RWPE2 (cell line): ENCODE results near the gene CFAP210.

Experiments
- ATAC-seq: fragments of 200-7000 bp; cut with Tn5 transposase; 3 replicates; pipeline ENCODE4 v1.9.1; 2021; ENCODE audit warnings: low read depth
- DNase-seq: peaks from one replicate; pipeline ENCODE4 v3.0.0-alpha.2; 2020; ENCODE audit warnings: low spot score
- H3K27ac ChIP-seq: fragments of 450-650 bp; 2 replicates; pipeline ENCODE4 v1.5.1; 2017; ENCODE audit warnings: mild to moderate bottlenecking; ENCODE audit not compliant: poor library complexity, severe bottlenecking
- H3K27me3 ChIP-seq: fragments of 250-450 bp; sonication (Bioruptor Pico); 2 replicates; pipeline ENCODE4 v1.5.1; 2021; ENCODE audit warnings: mild to moderate bottlenecking, moderate library complexity; ENCODE audit not compliant: insufficient read depth, poor library complexity, severe bottlenecking
- H3K36me3 ChIP-seq: fragments of 250-450 bp; sonication (Bioruptor Pico); 2 replicates; pipeline ENCODE4 v1.5.1; 2020; ENCODE audit warnings: low read depth, mild to moderate bottlenecking, moderate library complexity
- H3K4me1 ChIP-seq: fragments of 250-450 bp; sonication (Bioruptor Pico); 2 replicates; pipeline ENCODE4 v1.5.1; 2021; ENCODE audit warnings: mild to moderate bottlenecking, moderate library complexity; ENCODE audit not compliant: insufficient read depth, poor library complexity, severe bottlenecking
- H3K4me3 ChIP-seq: fragments of 250-450 bp; sonication (Bioruptor Pico); 2 replicates; pipeline ENCODE4 v1.5.1; 2021; ENCODE audit warnings: mild to moderate bottlenecking, moderate library complexity; ENCODE audit not compliant: severe bottlenecking
- H3K9me3 ChIP-seq: fragments of 250-450 bp; sonication (Bioruptor Pico); 2 replicates; pipeline ENCODE4 v1.5.1; 2021; ENCODE audit warnings: mild to moderate bottlenecking, moderate library complexity; ENCODE audit not compliant: severe bottlenecking
- TF ChIP-seq, protein P1 (sequence below): fragments of 450-650 bp; IDR thresholded peaks from one replicate; pipeline ENCODE4 v1.5.1; 2017; ENCODE audit warnings: mild to moderate bottlenecking, moderate library complexity; ENCODE audit not compliant: poor library complexity, severe bottlenecking

The CFAP210 gene

DNA sequence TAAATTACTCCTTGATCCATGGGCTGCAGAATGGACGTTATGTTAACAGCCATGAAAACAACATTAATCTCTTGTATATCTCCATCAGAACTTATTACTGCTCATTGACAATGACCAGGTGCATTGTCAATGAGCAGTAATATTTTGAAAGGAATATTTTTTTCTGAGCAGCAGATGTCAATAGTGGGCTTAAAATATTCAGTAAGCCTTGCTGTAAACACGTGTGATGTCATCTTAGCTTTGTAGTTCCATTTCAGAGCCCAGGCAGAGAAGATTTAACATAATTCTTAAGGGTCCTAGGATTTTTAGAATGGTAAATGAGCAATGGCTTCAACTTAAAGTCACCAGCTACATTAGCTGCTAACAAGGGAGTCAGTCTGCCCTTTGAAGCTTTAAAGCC, 26.6 kb downstream of the CFAP210 start:
- no peaks in the 10 kb centered on the region for H3K27me3 ChIP-seq
- DNase-seq (no peak), ATAC-seq (no peak)
- no peak overlapping the region for H3K27ac ChIP-seq
- TF ChIP-seq, protein P1, sequence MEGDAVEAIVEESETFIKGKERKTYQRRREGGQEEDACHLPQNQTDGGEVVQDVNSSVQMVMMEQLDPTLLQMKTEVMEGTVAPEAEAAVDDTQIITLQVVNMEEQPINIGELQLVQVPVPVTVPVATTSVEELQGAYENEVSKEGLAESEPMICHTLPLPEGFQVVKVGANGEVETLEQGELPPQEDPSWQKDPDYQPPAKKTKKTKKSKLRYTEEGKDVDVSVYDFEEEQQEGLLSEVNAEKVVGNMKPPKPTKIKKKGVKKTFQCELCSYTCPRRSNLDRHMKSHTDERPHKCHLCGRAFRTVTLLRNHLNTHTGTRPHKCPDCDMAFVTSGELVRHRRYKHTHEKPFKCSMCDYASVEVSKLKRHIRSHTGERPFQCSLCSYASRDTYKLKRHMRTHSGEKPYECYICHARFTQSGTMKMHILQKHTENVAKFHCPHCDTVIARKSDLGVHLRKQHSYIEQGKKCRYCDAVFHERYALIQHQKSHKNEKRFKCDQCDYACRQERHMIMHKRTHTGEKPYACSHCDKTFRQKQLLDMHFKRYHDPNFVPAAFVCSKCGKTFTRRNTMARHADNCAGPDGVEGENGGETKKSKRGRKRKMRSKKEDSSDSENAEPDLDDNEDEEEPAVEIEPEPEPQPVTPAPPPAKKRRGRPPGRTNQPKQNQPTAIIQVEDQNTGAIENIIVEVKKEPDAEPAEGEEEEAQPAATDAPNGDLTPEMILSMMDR: no peak
- no peaks in the 10 kb centered on the region for H3K4me1 ChIP-seq
- no peaks in the 10 kb centered on the region for H3K36me3 ChIP-seq
- H3K4me3 ChIP-seq: no peak overlapping the region
- no peaks in the 10 kb centered on the region for H3K9me3 ChIP-seq

DNA sequence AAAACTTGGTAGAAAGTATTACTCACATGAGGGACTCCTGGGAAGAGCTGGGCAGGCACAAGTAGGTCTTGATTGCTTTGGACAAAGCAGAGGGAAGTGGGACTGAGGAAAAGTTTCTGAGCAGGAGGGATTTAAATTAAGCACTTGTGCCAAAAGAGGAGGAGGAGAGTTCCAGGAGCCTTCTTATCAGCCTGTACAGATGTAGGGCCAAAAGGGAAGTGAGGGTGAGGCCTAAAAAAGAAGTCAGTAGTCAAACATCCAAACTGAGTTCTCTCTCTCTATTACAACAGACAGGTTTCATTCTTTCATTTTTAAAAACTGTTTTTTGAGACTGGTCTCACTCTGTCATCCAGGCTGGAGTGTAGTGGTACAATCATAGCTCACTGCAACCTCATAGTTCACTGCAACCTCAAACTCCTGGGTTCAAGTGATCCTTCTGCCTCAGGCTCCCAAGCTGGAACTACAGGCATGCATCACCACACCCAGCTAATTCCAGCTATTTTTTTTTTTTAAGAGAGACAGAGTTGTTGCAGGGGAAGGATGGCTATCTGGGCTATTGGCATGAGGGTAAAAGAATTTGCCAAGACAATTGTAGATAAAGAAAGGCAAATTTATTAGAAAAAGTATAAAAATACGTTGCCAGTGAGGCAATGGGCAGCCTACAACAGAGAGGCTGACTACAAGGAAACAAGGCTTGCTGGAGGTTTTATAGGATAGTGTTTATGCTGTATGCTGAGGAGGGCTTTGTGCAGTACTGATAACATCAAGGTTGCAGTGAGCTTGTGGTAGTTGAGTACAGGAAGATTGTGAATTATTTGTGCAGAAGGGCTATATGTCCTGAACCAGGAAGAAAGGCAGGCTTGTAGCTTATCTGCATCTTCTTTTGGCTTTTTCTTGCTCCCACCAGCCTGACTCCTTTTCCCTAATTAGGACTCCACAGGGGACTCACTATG, 29.0 kb downstream of the CFAP210 start:
- H3K27ac ChIP-seq: no peak overlapping the region
- DNase-seq (no peak), ATAC-seq (no peak)
- no peaks in the 10 kb centered on the region for H3K36me3 ChIP-seq
- no peaks in the 10 kb centered on the region for H3K4me1 ChIP-seq
- no peaks in the 10 kb centered on the region for H3K27me3 ChIP-seq
- no peaks in the 10 kb centered on the region for H3K9me3 ChIP-seq
- no peak overlapping the region for H3K4me3 ChIP-seq
- TF ChIP-seq, protein P1: no peak

DNA sequence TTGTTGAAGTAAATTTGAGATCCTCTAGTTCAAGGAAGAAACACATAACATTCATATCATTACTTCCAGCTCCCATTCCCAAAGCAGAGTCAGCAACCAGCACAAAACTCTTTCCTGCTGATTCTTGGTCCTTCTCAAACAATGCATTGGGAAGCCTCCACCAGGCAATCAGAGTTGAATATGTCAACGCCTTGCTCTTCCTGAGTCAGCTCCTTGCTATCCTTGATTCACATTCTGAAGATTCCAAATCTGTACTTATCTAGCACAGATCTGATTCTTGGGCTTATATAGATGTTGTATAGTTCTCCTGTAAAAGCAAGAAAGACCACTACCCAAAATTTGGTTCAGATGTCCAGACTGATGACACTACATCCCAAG, 29.6 kb downstream of the CFAP210 start:
- Histone ChIP-seq H3K4me3 (no peak overlapping the region), H3K27me3 (no peaks in the 10 kb centered on the region), H3K36me3 (no peaks in the 10 kb centered on the region), H3K9me3 (no peaks in the 10 kb centered on the region), H3K27ac (no peak overlapping the region), H3K4me1 (no peaks in the 10 kb centered on the region)
- DNase-seq (no peak), ATAC-seq (no peak; the same call in 2 of the 3 replicates)
- TF ChIP-seq, protein P1: no peak

DNA sequence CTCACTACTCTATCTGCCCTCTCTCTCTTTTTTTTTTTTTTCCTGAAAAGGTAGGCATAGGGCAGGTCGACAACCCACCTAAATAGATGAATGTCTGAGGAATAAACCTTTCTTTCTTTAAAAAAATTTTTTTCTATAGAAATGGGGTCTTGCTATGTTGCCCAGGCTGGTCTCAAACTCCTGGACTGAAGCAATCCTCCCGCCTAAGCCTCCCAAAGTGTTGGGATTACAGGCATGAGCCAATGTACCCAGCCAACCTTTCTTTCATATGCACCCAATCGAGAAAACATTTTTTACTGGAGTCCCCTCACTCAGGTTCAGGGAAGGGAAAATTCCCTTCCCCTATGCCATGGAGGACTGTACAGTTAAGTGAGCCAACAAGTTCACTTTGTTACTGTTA, 31.0 kb downstream of the CFAP210 start:
- TF ChIP-seq, protein P1: no peak
- H3K27ac ChIP-seq: no peak overlapping the region
- H3K4me3 ChIP-seq: no peak overlapping the region
- no peaks in the 10 kb centered on the region for H3K4me1 ChIP-seq
- H3K36me3 ChIP-seq: no peaks in the 10 kb centered on the region
- ATAC-seq (no peak), DNase-seq (no peak)
- H3K9me3 ChIP-seq: no peaks in the 10 kb centered on the region
- H3K27me3 ChIP-seq: no peaks in the 10 kb centered on the region

DNA sequence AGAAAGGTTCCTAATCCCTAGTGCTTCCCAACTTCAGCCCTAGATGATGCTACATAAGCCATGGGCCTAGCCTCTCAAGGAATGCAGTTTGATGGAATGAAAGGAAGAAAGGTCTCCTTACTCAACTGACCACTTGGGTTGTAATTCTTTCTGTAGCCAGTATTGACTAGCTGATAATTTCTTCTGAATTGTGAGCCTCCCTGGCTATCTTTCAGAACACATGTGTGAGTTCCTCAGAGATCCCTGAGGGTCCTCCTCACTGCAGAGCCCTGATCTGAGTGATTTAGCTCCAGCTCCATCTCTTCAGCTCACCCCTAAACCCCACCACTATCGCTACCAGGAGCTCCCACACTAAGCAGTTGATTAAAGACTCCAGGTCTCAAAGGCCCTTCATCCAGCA, 31.5 kb downstream of the CFAP210 start:
- H3K4me3 ChIP-seq: no peak overlapping the region
- ATAC-seq (no peak), DNase-seq (no peak)
- H3K9me3 ChIP-seq: no peaks in the 10 kb centered on the region
- no peaks in the 10 kb centered on the region for H3K4me1 ChIP-seq
- H3K27ac ChIP-seq: no peak overlapping the region
- TF ChIP-seq, protein P1: no peak
- no peaks in the 10 kb centered on the region for H3K27me3 ChIP-seq
- H3K36me3 ChIP-seq: no peaks in the 10 kb centered on the region
